GM21737 (cell line): ENCODE data around the gene CXCL6.

Source experiments
- ATAC-seq: cut with Tn5 transposase; IDR thresholded peaks from one replicate; pipeline ENCODE4 v1.9.1; 2021; ENCODE audit warnings: mild to moderate bottlenecking, moderate library complexity; ENCODE audit not compliant: unreplicated experiment

Gene CXCL6

GRCh38 chr4:73836373-73837279 lies at the start of gene CXCL6:
CXCL6 (plus strand) TSS chr4:73836678; CDS start chr4:73836751, 73 bp downstream.
- no peak for ATAC-seq

- ATAC-seq, result no peak
Measured at GRCh38 chr4:73788411-73788810, 48.1 kb upstream of the CXCL6 start.

GRCh38 chr4:73798842-73799241 lies 37.6 kb upstream of the CXCL6 start:
- no peak for ATAC-seq

- no peak for ATAC-seq
Measured at GRCh38 chr4:73800206-73800605, 36.3 kb upstream of the CXCL6 start.

GRCh38 chr4:73801692-73802091 lies 34.8 kb upstream of the CXCL6 start:
- ATAC-seq, result no peak

- ATAC-seq, result no peak
Measured at GRCh38 chr4:73803213-73803612, 33.3 kb upstream of the CXCL6 start.

GRCh38 chr4:73810191-73810590 lies 26.3 kb upstream of the CXCL6 start:
- ATAC-seq, result no peak

- no peak for ATAC-seq
Measured at GRCh38 chr4:73811841-73812240, 24.6 kb upstream of the CXCL6 start.

- ATAC-seq, result no peak
Measured at GRCh38 chr4:73814679-73815078, 21.8 kb upstream of the CXCL6 start.

GRCh38 chr4:73815145-73815544 lies 21.3 kb upstream of the CXCL6 start:
- no peak for ATAC-seq

GRCh38 chr4:73816814-73817213 lies 19.7 kb upstream of the CXCL6 start:
- ATAC-seq, result no peak

GRCh38 chr4:73817341-73817740 lies 19.1 kb upstream of the CXCL6 start:
- ATAC-seq, result no peak

GRCh38 chr4:73821325-73821724 lies 15.2 kb upstream of the CXCL6 start:
- no peak for ATAC-seq

- ATAC-seq, result no peak
Measured at GRCh38 chr4:73822389-73822788, 14.1 kb upstream of the CXCL6 start.

GRCh38 chr4:73822812-73823504 lies 13.5 kb upstream of the CXCL6 start:
- no peak for ATAC-seq

GRCh38 chr4:73823760-73824159 lies 12.7 kb upstream of the CXCL6 start:
- no peak for ATAC-seq

GRCh38 chr4:73828956-73829355 lies 7.5 kb upstream of the CXCL6 start:
- ATAC-seq, result no peak

- ATAC-seq, result no peak
Measured at GRCh38 chr4:73831569-73831968, 4.9 kb upstream of the CXCL6 start.

- no peak for ATAC-seq
Measured at GRCh38 chr4:73832651-73833237, 3.7 kb upstream of the CXCL6 start.

- ATAC-seq, result no peak
Measured at GRCh38 chr4:73839071-73839470, 2.6 kb downstream of the CXCL6 start.

- no peak for ATAC-seq
Measured at GRCh38 chr4:73839715-73840114, 3.2 kb downstream of the CXCL6 start.
